Measurements from ENCODE around the gene NPFFR1. TPM values are rescaled to one million over a fixed set of nuclear protein-coding genes. Genes with fewer than 3 reads are reported as not detected.

Gene NPFFR1
- total RNA-seq, 1 experiment from 2014 or later: 0.05 TPM

DNA sequence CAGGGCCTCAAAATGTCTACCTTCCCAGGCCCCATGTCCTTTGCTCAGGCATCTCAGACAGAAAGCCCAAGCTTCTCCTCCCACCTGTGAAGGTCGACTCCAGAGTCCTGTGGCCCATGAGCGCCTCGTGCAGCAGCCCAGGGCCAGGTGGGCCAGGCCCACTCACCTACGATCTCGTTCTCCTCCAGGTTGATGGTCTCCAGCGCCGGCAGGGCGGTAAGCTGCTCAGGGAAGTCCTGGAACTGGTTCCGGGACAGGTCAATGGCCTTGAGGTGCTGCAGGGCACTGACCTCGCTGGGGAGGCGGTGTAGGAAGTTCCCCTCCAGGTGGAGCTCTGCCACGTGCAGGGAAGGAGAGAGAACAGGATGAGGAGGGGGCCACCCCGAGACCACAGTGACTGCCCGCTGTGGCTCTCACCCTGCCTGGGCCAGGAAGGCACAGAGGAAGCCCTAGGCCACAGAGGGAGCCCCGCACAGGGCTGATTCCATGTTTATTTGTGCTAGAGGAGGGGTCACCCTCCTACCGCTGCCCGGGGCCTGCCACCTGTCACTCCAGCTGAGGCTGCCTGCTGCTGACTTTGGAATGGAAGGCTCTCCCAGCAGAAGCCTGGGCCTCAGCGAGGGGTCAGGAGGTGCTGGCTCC, 40.0 kb upstream of the NPFFR1 start:
- intact Hi-C loops (cut with micrococcal nuclease; ENCODE audit: unreplicated experiment): no loop called here
- Histone ChIP-seq H3K4me3 (ENCODE audit: low read depth in 2 of 2, low read length in 2 of 2) (no peak overlapping the region), H3K4me1 (ENCODE audit: control insufficient read depth, insufficient read depth, low read length) (no peaks in the 10 kb centered on the region), H3K27ac (ENCODE audit: low read length) (no peak overlapping the region), H3K9me3 (ENCODE audit: control insufficient read depth, insufficient read depth, low read depth, low read length) (no peaks in the 10 kb centered on the region), H3K27me3 (ENCODE audit: control insufficient read depth, insufficient read depth, low read length) (no peaks in the 10 kb centered on the region), H3K36me3 (ENCODE audit: control insufficient read depth, insufficient read depth, low read length) (no peaks in the 10 kb centered on the region)
- no TSS peak for BruUV-seq (replicated peaks)
- TF ChIP-seq, protein P1, sequence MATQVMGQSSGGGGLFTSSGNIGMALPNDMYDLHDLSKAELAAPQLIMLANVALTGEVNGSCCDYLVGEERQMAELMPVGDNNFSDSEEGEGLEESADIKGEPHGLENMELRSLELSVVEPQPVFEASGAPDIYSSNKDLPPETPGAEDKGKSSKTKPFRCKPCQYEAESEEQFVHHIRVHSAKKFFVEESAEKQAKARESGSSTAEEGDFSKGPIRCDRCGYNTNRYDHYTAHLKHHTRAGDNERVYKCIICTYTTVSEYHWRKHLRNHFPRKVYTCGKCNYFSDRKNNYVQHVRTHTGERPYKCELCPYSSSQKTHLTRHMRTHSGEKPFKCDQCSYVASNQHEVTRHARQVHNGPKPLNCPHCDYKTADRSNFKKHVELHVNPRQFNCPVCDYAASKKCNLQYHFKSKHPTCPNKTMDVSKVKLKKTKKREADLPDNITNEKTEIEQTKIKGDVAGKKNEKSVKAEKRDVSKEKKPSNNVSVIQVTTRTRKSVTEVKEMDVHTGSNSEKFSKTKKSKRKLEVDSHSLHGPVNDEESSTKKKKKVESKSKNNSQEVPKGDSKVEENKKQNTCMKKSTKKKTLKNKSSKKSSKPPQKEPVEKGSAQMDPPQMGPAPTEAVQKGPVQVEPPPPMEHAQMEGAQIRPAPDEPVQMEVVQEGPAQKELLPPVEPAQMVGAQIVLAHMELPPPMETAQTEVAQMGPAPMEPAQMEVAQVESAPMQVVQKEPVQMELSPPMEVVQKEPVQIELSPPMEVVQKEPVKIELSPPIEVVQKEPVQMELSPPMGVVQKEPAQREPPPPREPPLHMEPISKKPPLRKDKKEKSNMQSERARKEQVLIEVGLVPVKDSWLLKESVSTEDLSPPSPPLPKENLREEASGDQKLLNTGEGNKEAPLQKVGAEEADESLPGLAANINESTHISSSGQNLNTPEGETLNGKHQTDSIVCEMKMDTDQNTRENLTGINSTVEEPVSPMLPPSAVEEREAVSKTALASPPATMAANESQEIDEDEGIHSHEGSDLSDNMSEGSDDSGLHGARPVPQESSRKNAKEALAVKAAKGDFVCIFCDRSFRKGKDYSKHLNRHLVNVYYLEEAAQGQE (IDR thresholded peaks at IDR 0.05; ENCODE audit: insufficient read depth in 1 of 2, low read depth in 2 of 2, low read length in 1 of 2): no peak
- no peak for TF ChIP-seq SIN3A (IDR thresholded peaks at IDR 0.05; ENCODE audit: borderline replicate concordance, insufficient read depth, low read depth, low read length)
- TF ChIP-seq, protein P2, sequence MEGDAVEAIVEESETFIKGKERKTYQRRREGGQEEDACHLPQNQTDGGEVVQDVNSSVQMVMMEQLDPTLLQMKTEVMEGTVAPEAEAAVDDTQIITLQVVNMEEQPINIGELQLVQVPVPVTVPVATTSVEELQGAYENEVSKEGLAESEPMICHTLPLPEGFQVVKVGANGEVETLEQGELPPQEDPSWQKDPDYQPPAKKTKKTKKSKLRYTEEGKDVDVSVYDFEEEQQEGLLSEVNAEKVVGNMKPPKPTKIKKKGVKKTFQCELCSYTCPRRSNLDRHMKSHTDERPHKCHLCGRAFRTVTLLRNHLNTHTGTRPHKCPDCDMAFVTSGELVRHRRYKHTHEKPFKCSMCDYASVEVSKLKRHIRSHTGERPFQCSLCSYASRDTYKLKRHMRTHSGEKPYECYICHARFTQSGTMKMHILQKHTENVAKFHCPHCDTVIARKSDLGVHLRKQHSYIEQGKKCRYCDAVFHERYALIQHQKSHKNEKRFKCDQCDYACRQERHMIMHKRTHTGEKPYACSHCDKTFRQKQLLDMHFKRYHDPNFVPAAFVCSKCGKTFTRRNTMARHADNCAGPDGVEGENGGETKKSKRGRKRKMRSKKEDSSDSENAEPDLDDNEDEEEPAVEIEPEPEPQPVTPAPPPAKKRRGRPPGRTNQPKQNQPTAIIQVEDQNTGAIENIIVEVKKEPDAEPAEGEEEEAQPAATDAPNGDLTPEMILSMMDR (IDR thresholded peaks at IDR 0.05): no peak
- no peak for TF ChIP-seq POLR2AphosphoS5 (IDR thresholded peaks at IDR 0.05; ENCODE audit: low read depth, low read length)
- TF ChIP-seq TCF7L2 (IDR thresholded peaks at IDR 0.05; ENCODE audit: low read depth, low read length): no peak
- ATAC-seq: no peak
- CTCF ChIA-PET: no interaction called here
- POLR2A ChIA-PET: no interaction called here
- in situ Hi-C loops (cut with HindIII; ENCODE audit: low pct_unique_long_range_greater_than_20kb, low sequenced_read_pairs): no loop called here
- no peak for DNase-seq (ENCODE audit: low read depth, low spot score)

DNA sequence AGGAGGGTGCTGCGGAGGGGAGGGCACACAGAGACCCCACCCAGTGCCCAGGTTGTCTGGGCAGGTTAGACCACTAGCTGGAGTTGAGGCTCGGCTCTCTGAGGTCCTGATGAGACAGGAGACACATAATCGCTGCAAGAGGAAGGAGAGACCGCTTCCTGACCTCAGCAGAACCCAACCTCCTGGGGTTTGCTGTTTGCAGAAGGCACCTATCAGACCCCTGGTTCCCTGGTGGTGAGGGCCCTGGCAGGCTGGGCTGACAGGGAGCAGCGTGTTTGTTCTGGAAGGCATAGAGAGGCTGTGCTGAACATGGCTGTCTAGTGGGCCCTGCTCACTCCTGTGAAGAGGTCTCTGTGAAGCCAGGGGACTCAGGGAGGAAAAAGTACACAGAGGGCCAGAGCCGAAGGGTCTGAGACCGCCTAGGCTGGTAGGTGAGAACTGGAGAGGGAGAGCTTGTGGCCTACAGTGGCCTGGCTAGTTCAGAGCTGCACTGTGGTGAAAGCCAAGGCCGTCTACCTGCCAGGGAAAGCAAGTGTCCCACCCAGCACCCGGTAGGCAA, 39.4 kb upstream of the NPFFR1 start:
- Histone ChIP-seq H3K4me1 (ENCODE audit: control insufficient read depth, insufficient read depth, low read length) (no peaks in the 10 kb centered on the region), H3K9me3 (ENCODE audit: control insufficient read depth, insufficient read depth, low read depth, low read length) (no peaks in the 10 kb centered on the region), H3K27ac (ENCODE audit: low read length) (no peak overlapping the region), H3K36me3 (ENCODE audit: control insufficient read depth, insufficient read depth, low read length) (no peaks in the 10 kb centered on the region), H3K27me3 (ENCODE audit: control insufficient read depth, insufficient read depth, low read length) (no peaks in the 10 kb centered on the region), H3K4me3 (ENCODE audit: low read depth in 2 of 2, low read length in 2 of 2) (no peak overlapping the region)
- TF ChIP-seq, protein P2 (IDR thresholded peaks at IDR 0.05): no peak
- no peak for TF ChIP-seq POLR2AphosphoS5 (IDR thresholded peaks at IDR 0.05; ENCODE audit: low read depth, low read length)
- TF ChIP-seq TCF7L2 (IDR thresholded peaks at IDR 0.05; ENCODE audit: low read depth, low read length): no peak
- TF ChIP-seq SIN3A (IDR thresholded peaks at IDR 0.05; ENCODE audit: borderline replicate concordance, insufficient read depth, low read depth, low read length): no peak
- TF ChIP-seq, protein P1 (IDR thresholded peaks at IDR 0.05; ENCODE audit: insufficient read depth in 1 of 2, low read depth in 2 of 2, low read length in 1 of 2): no peak
- ATAC-seq (no peak), DNase-seq (ENCODE audit: low read depth, low spot score) (no peak)
- ChIA-PET CTCF (no interaction called here), POLR2A (no interaction called here)
- in situ Hi-C loops (cut with HindIII; ENCODE audit: low pct_unique_long_range_greater_than_20kb, low sequenced_read_pairs): no loop called here
- intact Hi-C loops (cut with micrococcal nuclease; ENCODE audit: unreplicated experiment): no loop called here
- BruUV-seq (replicated peaks): no TSS peak

All from Panc1 (cell line).